DOHH2 (cell line): ENCODE results near the gene ANKRD2.

ENCODE experiments used
- CTCF ChIP-seq: fragments of 200-600 bp; sonication (generic); IDR thresholded peaks from one replicate; pipeline ENCODE4 v1.5.1; 2014; ENCODE audit warnings: antibody characterized with exemption, mild to moderate bottlenecking, low read depth, low read length; ENCODE audit not compliant: poor library complexity, severe bottlenecking
- EZH2phosphoT487 ChIP-seq: fragments of 200-600 bp; sonication (generic); IDR thresholded peaks from 2 replicates; pipeline ENCODE4 v1.6.1; 2017; ENCODE audit warnings: borderline replicate concordance, mild to moderate bottlenecking, antibody characterized with exemption, low read length, moderate library complexity, mixed read lengths

- TF ChIP-seq CTCF = peak; percentile 20
- TF ChIP-seq EZH2phosphoT487 = no peak
These were observed 39.8 kb downstream of the ANKRD2 start for GRCh38 chr10:97612386-97612785.
